ENCODE results near the gene MAP3K4.

MAP3K4 gene

DNA sequence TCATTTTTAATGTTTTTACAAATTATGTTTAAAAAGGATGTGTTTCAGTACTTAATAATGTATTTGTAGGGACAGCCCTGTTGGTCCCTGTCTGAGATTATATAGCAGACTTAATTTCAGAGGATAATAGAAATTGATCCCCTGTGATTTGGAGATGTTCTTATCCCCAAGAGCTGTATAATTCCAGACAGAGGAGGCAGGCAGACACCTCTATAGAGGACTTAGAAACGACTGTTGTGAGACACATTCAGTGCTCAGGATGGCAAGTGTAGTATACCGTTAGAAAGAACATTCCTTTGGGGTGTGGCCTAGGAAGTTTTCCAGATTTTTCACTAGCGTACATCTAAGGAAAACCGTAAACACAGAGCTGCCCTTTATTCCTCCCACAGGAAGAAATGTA lies 117.8 kb downstream of the MAP3K4 start (continued):
- no peak for TF ChIP-seq SNAI2 (CRISPR knock-in tag; IDR thresholded peaks at IDR 0.05)
- no peak for TF ChIP-seq ISL1 (CRISPR knock-in tag; IDR thresholded peaks at IDR 0.05)

GRCh38 chr6:161110028-161110779 lies 118.6 kb downstream of the MAP3K4 start:
- TF ChIP-seq ISL1 (CRISPR knock-in tag; IDR thresholded peaks at IDR 0.05) (no peak), RARB (CRISPR knock-in tag; IDR thresholded peaks at IDR 0.05) (no peak), ZFP30 (CRISPR knock-in tag; IDR thresholded peaks at IDR 0.05) (no peak), ZNF70 (CRISPR knock-in tag; IDR thresholded peaks at IDR 0.05) (no peak), ARNTL (CRISPR knock-in tag; IDR thresholded peaks at IDR 0.05; ENCODE audit: borderline replicate concordance, low read depth) (no peak)
- no peak for ATAC-seq

DNA sequence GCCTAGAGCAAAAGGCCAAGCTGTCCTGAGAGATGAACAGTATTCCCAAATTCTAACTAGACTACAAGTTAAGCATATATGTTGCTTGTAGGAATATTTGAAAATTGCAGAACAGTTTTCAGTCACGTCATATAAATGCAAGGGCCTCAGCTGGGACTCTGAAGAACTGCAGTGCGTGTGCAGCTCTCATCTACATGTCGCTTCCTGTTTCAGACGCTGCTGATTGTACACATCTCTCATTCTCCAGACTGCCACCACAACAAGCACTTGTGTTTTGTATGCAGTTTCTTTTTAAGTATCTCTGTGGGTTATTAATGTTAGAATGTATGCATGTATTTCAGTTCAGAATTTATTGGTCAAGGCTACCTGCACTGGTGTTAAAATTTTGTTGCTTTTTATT lies 119.7 kb downstream of the MAP3K4 start:
- ATAC-seq: no peak
- TF ChIP-seq RARB (CRISPR knock-in tag; IDR thresholded peaks at IDR 0.05) (no peak), ZNF70 (CRISPR knock-in tag; IDR thresholded peaks at IDR 0.05) (no peak)
- TF ChIP-seq, protein P1, sequence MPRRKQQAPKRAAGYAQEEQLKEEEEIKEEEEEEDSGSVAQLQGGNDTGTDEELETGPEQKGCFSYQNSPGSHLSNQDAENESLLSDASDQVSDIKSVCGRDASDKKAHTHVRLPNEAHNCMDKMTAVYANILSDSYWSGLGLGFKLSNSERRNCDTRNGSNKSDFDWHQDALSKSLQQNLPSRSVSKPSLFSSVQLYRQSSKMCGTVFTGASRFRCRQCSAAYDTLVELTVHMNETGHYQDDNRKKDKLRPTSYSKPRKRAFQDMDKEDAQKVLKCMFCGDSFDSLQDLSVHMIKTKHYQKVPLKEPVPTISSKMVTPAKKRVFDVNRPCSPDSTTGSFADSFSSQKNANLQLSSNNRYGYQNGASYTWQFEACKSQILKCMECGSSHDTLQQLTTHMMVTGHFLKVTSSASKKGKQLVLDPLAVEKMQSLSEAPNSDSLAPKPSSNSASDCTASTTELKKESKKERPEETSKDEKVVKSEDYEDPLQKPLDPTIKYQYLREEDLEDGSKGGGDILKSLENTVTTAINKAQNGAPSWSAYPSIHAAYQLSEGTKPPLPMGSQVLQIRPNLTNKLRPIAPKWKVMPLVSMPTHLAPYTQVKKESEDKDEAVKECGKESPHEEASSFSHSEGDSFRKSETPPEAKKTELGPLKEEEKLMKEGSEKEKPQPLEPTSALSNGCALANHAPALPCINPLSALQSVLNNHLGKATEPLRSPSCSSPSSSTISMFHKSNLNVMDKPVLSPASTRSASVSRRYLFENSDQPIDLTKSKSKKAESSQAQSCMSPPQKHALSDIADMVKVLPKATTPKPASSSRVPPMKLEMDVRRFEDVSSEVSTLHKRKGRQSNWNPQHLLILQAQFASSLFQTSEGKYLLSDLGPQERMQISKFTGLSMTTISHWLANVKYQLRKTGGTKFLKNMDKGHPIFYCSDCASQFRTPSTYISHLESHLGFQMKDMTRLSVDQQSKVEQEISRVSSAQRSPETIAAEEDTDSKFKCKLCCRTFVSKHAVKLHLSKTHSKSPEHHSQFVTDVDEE (CRISPR knock-in tag; IDR thresholded peaks at IDR 0.05): no peak

DNA sequence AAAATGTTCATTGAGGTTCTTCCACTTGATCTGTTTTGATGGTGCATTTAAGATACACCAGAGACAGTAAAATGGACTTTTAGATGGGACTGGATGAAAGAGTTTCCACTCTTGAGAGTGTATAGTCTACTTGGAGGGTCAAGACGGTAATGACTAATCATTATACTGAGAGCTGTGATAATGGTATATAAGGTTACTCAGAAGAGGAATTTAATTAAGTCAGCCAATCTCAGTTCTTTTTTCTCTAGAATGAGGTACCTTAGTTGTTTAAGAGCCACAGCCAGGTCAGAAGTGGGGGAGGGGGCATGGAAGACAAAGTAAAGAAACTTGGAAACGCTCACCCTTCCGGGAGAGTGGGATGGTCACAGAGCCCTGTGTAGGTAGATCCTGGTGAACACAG lies 123.9 kb downstream of the MAP3K4 start:
- no peak for ATAC-seq
- TF ChIP-seq ARNTL (CRISPR knock-in tag; IDR thresholded peaks at IDR 0.05; ENCODE audit: borderline replicate concordance, low read depth) (no peak), CSRNP3 (CRISPR knock-in tag; IDR thresholded peaks at IDR 0.05) (no peak), TCF4 (CRISPR knock-in tag; IDR thresholded peaks at IDR 0.05; ENCODE audit: borderline replicate concordance) (no peak), ZNF70 (CRISPR knock-in tag; IDR thresholded peaks at IDR 0.05) (no peak), PPARA (CRISPR knock-in tag; IDR thresholded peaks at IDR 0.05; ENCODE audit: borderline replicate concordance) (no peak), ZNF8 (CRISPR knock-in tag; IDR thresholded peaks at IDR 0.05) (no peak), PATZ1 (CRISPR knock-in tag; IDR thresholded peaks at IDR 0.05; ENCODE audit: borderline replicate concordance) (no peak), GLIS3 (CRISPR knock-in tag; IDR thresholded peaks at IDR 0.05) (no peak), ZFP30 (CRISPR knock-in tag; IDR thresholded peaks at IDR 0.05) (no peak), ZNF565 (CRISPR knock-in tag; conservative IDR thresholded peaks at IDR 0.05; ENCODE audit: low read depth) (no peak), CSDC2 (CRISPR knock-in tag; IDR thresholded peaks at IDR 0.05) (no peak), ESRRG (CRISPR knock-in tag; IDR thresholded peaks at IDR 0.05) (no peak), TOX (CRISPR knock-in tag; IDR thresholded peaks at IDR 0.05; ENCODE audit: borderline replicate concordance) (no peak)
- TF ChIP-seq, protein P2, sequence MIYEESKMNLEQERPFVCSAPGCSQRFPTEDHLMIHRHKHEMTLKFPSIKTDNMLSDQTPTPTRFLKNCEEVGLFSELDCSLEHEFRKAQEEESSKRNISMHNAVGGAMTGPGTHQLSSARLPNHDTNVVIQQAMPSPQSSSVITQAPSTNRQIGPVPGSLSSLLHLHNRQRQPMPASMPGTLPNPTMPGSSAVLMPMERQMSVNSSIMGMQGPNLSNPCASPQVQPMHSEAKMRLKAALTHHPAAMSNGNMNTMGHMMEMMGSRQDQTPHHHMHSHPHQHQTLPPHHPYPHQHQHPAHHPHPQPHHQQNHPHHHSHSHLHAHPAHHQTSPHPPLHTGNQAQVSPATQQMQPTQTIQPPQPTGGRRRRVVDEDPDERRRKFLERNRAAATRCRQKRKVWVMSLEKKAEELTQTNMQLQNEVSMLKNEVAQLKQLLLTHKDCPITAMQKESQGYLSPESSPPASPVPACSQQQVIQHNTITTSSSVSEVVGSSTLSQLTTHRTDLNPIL (CRISPR knock-in tag; IDR thresholded peaks at IDR 0.05; ENCODE audit: low read depth): no peak

DNA sequence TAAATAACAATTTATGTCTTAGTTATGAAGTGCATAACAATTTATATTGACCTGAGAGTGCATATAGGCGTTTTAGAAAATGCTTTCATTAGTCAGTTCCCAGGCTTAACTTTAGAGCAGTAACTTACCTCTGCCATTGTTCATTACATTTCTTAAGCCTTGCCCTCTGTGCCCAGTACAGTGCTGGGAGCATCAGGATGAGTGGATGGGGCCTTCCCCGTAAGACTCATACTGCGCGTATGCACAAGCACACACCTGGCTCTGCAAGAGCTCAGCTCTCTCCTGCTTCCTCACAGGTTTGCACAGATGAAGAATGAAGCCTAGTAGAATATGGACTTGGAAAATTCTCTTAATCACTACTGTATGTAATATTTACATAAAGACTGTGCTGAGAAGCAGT lies 125.0 kb downstream of the MAP3K4 start:
- ATAC-seq: no peak
- TF ChIP-seq, protein P1 (CRISPR knock-in tag; IDR thresholded peaks at IDR 0.05): no peak
- TF ChIP-seq, protein P2 (CRISPR knock-in tag; IDR thresholded peaks at IDR 0.05; ENCODE audit: low read depth): no peak
